Measurements from ENCODE around the gene TPP1. TPM values are rescaled to one million over a fixed set of nuclear protein-coding genes. Genes with fewer than 3 reads are reported as not detected.

The TPP1 gene
- total RNA-seq, 4 donors from 2014 or later = 56.1 to 126 (median 81.9) TPM

DNA sequence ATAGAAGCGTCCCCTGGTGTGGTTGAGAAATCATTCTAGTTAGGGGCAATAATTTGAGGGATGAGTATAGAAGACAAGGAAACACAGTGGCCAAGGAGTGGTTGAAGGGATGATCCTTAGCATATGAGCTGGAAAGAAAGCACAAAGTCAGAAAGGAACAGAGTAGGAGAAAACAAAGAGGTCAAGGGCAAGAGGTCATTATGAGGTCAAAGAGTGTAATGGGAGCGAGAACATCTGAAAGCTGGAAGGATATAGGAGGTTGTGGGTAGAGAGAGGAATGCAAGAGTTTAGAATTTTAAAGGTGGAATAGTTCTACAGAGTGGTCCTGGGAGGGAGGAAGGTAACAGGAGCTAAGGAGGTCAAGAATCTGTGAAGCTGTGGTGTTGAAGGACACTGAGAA is 34.4 kb upstream of the TPP1 start:
- no peak overlapping the region for H3K27ac ChIP-seq
- H3K36me3 ChIP-seq = no peaks in the 10 kb centered on the region
- no peak for DNase-seq (ENCODE audit: low spot score in 2 of 2)
- no peak overlapping the region for H3K4me3 ChIP-seq
- 91% methylated on average over 2 of the region's 2 CpGs for WGBS
- H3K27me3 ChIP-seq = no peaks in the 10 kb centered on the region
- peaks cover 19% of the 10 kb centered on the region for H3K4me1 ChIP-seq
- no peak for TF ChIP-seq POLR2A (IDR thresholded peaks at IDR 0.05)
- no peak for TF ChIP-seq EP300 (IDR thresholded peaks at IDR 0.05)
- no peak for TF ChIP-seq POLR2AphosphoS5 (IDR thresholded peaks at IDR 0.05)
- TF ChIP-seq, protein P1, sequence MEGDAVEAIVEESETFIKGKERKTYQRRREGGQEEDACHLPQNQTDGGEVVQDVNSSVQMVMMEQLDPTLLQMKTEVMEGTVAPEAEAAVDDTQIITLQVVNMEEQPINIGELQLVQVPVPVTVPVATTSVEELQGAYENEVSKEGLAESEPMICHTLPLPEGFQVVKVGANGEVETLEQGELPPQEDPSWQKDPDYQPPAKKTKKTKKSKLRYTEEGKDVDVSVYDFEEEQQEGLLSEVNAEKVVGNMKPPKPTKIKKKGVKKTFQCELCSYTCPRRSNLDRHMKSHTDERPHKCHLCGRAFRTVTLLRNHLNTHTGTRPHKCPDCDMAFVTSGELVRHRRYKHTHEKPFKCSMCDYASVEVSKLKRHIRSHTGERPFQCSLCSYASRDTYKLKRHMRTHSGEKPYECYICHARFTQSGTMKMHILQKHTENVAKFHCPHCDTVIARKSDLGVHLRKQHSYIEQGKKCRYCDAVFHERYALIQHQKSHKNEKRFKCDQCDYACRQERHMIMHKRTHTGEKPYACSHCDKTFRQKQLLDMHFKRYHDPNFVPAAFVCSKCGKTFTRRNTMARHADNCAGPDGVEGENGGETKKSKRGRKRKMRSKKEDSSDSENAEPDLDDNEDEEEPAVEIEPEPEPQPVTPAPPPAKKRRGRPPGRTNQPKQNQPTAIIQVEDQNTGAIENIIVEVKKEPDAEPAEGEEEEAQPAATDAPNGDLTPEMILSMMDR (IDR thresholded peaks at IDR 0.05) = no peak
- H3K9me3 ChIP-seq = no peaks in the 10 kb centered on the region

DNA sequence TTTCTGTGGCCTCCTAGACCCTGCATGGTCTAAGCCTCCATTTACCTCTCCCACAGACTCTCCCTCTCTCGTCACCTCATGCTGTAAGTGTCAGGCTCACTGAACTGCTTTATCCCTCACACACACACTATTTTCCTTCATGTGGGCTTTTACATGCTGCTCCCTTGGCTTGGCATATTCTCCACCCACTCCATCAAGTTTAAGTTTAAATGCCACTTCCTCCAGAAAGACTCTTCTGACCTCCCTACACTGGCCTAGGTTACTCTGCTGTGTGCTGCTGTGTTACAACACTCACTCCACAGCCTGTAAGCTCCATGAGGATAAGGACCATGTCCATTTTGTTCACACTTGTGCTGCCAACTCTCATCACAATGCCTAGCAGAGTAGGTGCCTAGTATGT is 33.9 kb upstream of the TPP1 start:
- no peak for DNase-seq (ENCODE audit: low spot score in 2 of 2)
- Histone ChIP-seq H3K4me3 (no peak overlapping the region), H3K36me3 (no peaks in the 10 kb centered on the region), H3K9me3 (no peaks in the 10 kb centered on the region), H3K27me3 (no peaks in the 10 kb centered on the region), H3K27ac (no peak overlapping the region), H3K4me1 (peaks cover 19% of the 10 kb centered on the region)
- no peak for TF ChIP-seq EP300 (IDR thresholded peaks at IDR 0.05)
- no peak for TF ChIP-seq POLR2A (IDR thresholded peaks at IDR 0.05)
- TF ChIP-seq, protein P1 (IDR thresholded peaks at IDR 0.05) = no peak
- no peak for TF ChIP-seq POLR2AphosphoS5 (IDR thresholded peaks at IDR 0.05)
- 87% methylated on average over 1 of the region's 1 CpG for WGBS

DNA sequence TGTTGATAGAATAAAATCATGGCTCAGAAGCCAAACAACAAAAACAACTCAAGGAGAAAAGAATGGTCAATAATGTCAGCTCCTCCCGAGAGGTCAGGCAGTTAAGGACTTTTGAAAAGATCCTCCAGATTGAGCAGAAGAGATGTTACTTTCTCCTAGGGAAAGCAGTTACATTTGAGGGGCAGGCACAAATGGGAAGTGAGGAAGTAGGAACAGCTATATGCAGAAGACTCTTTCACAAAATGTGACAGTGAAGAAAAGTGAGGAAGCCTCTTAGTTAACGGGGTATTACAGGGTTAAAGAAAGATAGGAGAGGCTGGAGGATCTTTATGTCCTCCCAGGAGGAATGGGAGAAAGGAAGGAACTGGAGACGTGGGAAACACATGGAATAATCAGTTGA is 33.0 kb upstream of the TPP1 start:
- peaks cover 24% of the 10 kb centered on the region for H3K4me1 ChIP-seq
- DNase-seq (ENCODE audit: low spot score in 2 of 2) = no peak
- H3K27ac ChIP-seq = no peak overlapping the region
- no peaks in the 10 kb centered on the region for H3K27me3 ChIP-seq
- H3K9me3 ChIP-seq = no peaks in the 10 kb centered on the region
- H3K4me3 ChIP-seq = no peak overlapping the region
- no peaks in the 10 kb centered on the region for H3K36me3 ChIP-seq
- WGBS = 63% methylated on average over 3 of the region's 3 CpGs
- no peak for TF ChIP-seq POLR2A (IDR thresholded peaks at IDR 0.05)
- TF ChIP-seq EP300 (IDR thresholded peaks at IDR 0.05) = no peak
- TF ChIP-seq POLR2AphosphoS5 (IDR thresholded peaks at IDR 0.05) = no peak
- TF ChIP-seq, protein P1 (IDR thresholded peaks at IDR 0.05) = no peak

DNA sequence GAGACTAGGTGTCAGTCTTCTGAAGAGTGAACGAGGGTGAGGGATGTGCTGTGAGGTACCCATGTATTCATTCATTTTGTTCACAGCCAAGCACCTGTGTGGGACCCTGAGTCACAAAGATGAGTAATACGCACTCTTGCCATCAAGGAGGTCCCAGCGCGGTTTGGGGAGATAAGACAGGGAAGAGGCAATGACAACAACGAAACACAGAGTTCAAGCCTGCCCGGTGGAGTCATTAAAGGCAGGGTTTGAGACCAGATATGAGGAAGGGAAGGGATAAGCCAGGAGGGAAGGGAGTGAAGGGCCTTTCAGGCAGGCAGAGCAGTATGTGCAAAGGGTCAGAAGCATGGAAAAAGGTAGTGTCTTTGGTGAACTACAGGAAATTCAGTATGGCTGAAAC is 31.8 kb upstream of the TPP1 start:
- Histone ChIP-seq H3K36me3 (no peaks in the 10 kb centered on the region), H3K27ac (no peak overlapping the region), H3K4me3 (no peak overlapping the region), H3K27me3 (no peaks in the 10 kb centered on the region), H3K4me1 (peaks cover 33% of the 10 kb centered on the region), H3K9me3 (no peaks in the 10 kb centered on the region)
- 77% methylated on average over 6 of the region's 6 CpGs for WGBS
- TF ChIP-seq POLR2AphosphoS5 (IDR thresholded peaks at IDR 0.05) (no peak), POLR2A (IDR thresholded peaks at IDR 0.05) (no peak), EP300 (IDR thresholded peaks at IDR 0.05) (no peak)
- TF ChIP-seq, protein P1 (IDR thresholded peaks at IDR 0.05) = no peak
- no peak for DNase-seq (ENCODE audit: low spot score in 2 of 2)

DNA sequence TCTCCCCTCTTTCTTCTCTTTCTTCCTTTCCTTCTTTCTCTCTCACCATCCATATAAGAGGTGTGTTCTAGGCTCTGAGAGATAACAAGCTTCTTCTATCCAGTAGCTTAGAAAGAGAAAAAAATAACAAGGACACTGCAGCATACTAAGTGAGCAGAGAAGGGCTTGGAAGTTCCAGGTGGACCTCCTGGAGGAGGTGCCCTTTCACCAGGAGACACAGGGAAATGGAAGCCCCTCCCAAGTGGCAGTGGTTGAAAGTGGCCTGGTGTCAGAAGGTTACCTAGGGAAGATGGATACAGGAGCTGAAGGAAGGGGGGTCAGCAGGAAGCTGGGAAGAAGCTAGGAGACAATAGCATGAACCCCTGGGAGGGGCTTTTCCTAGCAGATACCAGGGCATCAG is 30.9 kb upstream of the TPP1 start:
- peaks cover 36% of the 10 kb centered on the region for H3K4me1 ChIP-seq
- H3K27me3 ChIP-seq = no peaks in the 10 kb centered on the region
- H3K36me3 ChIP-seq = no peaks in the 10 kb centered on the region
- H3K27ac ChIP-seq = no peak overlapping the region
- TF ChIP-seq EP300 (IDR thresholded peaks at IDR 0.05) (no peak), POLR2AphosphoS5 (IDR thresholded peaks at IDR 0.05) (no peak), POLR2A (IDR thresholded peaks at IDR 0.05) (no peak)
- TF ChIP-seq, protein P1 (IDR thresholded peaks at IDR 0.05) = no peak
- no peak for DNase-seq (ENCODE audit: low spot score in 2 of 2)
- no peak overlapping the region for H3K4me3 ChIP-seq
- H3K9me3 ChIP-seq = no peaks in the 10 kb centered on the region
